GM21360 (cell line): ENCODE results near the gene SLC6A11.

Experiments used
- ATAC-seq: cut with Tn5 transposase; IDR thresholded peaks from one replicate; pipeline ENCODE4 v1.9.1; 2021; ENCODE audit warnings: mild to moderate bottlenecking, moderate library complexity; ENCODE audit not compliant: unreplicated experiment

The SLC6A11 gene

GRCh38 chr3:10974746-10975375 is 158.8 kb downstream of the SLC6A11 start:
- ATAC-seq, result no peak

DNA sequence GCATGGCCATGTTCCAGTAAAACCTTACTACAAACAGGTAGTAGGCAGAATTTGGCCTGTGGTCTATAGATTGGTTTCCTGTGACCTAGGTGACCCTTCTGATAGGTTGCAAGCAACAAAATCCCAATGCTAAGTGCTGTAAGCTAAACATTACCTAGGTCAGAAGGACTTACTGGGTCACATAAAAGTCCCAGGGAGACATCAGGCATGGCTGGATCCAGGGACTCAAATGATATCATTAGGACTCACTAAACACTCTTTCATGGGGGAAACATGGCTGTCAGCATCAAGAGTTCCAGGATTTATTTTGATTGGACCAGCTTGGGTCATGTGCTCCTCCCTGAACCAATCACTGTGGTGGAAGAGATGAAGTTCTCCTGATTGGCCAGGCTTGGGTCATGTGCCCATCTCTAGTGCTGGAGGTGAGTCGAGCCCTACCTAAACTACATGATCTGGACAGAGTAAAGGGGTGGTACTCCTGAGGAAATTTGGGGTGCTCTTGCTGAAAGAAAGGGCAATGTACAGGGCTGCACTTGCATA is 159.7 kb downstream of the SLC6A11 start:
- no peak for ATAC-seq

DNA sequence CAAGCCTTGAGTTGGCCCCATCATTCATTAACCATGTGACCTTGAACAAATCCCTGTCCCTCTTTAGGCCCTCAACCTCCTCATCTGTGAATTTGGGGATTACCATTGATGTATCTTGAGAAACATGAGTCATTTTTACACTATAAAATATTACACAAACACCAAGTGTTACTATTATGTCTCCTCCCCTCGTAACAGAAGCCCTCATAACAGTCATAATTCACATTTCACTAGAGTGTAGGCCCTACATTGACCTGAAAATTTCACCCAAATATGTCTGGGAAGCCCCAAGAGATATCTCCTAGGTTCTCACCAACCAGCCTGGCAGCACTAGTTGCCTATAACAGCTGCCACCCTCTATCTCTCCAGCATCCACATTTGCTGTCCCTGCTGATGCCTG is 160.7 kb downstream of the SLC6A11 start:
- ATAC-seq, result no peak

DNA sequence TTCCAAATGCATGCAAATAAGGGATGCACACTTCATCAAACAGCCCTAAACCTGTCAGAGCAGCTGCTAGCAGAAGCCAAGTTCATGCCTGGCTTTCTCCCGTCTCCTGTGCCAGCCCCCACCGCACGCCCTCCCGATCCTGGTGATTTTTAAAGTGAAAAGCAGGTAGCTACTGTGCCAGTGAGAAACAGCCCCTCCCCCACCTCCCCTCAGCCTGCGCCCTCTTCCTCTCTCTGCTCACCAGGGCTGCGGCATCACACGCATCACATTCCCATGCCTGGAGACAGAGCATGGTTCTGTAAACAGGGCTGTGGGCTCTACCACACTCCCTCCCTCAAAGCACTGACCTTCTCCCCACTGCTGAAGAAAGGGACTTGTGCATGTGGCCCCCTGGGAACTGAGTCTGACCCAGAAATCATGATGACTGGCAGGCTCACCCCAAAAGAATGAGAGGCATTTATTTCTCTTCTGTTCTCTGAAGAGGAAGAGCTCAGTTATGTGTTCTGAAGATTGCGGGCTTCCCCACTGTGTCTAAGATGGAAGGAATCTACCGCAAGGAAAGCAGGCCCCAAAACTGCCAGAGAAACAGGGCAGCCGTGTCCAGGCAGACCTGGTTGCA is 162.0 kb downstream of the SLC6A11 start:
- ATAC-seq, result no peak

- no peak for ATAC-seq
Observed at GRCh38 chr3:10978956-10979355, 162.9 kb downstream of the SLC6A11 start.

DNA sequence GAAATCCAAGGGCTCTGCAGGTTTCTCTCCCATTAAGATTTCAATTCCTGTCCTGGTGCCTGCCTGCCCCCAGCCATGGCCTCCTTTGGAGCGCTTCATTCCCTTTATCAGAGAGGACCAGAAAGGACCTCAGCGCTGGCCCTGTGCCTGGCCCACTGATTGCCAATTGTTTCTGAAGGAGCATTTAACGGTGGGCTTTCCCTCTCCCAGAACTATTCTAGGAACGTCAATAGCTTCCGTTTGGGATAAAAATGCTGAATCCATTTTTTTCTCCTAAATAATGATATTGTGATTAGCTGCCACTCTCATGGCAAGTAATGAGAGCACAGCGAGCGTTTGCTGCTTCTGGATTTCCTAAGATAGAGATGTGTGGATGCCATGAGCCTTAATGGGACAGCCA is 164.3 kb downstream of the SLC6A11 start:
- no peak for ATAC-seq

GRCh38 chr3:10981031-10981430 is 165.0 kb downstream of the SLC6A11 start:
- ATAC-seq, result no peak

DNA sequence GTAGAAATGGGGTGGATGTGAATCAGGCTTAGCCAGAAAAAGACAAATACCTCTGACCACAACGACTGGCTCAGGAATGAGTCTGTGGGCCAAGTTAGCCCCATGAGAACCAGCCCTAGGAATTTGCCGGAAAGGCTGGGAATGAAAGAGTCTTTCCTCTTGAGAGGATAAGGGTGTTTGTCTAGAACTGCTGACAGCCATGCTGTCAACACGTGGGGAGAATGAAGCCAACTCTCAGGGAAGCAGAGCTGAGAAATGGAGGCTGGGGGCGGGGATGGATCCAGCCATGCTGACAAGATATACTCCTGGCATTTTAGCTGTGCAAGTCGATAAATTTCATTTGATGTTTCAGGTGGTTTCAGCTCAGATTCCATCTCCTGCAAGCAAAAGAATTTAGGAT is 165.9 kb downstream of the SLC6A11 start:
- no peak for ATAC-seq

DNA sequence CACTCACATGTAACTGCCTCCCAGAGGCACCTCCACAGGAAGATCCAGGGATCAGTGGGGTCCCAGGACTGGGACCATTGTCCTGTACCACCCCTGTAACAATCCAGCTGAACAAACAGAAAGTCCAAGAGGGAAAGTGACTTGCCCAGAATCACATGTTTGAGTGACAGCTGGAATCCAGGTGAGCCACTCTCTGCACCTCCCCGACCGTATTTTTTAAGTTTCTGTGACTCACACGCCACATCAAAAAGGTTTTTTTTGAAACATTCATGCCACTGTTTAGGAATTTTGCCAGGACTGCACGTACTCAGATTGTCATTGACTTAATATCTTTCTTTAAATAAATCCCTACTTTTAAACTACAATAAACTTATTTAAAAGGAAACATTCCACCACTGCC is 166.8 kb downstream of the SLC6A11 start:
- ATAC-seq, result no peak

- no peak for ATAC-seq
Observed at GRCh38 chr3:10983219-10983916, 167.3 kb downstream of the SLC6A11 start.

DNA sequence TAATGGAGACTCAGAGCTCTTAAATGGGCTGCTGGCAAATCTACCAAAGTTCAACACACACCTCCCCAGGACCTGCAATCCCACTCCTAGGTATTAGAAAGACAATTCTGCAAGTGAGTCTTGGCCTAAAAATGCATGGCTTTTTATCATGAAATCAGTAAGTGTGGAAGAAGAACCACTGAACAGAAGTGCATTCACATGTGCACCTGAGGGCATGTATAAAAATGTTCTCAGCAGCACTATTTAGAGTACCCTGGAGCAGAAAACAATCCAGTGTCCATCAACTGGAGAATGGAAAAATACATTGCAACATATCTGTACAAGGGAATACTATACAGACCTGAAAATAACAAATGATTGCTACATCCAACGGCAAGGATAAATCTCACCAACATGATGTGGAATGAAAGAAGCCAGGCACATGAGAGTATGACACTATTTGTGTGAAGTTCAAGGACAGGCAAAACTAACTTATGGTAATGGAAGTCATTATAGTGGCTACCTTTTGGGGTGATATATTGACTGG is 168.4 kb downstream of the SLC6A11 start:
- no peak for ATAC-seq

DNA sequence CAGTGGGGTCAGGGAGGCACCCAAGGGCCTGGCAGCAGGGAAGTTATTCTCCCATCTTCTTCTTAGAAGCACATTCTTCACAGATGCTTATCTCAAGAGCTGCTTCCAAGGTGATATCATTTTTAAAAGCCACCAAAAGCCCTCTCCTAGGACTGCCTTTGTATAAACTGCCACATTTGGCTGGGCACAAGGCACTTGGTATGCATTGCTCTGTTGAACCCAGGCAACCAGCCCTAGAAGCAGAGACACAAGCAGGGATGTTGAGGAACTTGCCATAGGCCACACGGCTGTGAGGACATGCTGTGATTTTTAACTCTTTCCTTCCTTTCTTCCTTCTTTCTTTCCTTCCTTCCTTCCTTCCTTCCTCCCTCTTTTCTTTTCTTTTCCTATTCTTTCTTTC is 169.2 kb downstream of the SLC6A11 start:
- no peak for ATAC-seq

GRCh38 chr3:10986592-10986991 is 170.6 kb downstream of the SLC6A11 start:
- no peak for ATAC-seq

GRCh38 chr3:10988001-10988665 is 172.1 kb downstream of the SLC6A11 start:
- ATAC-seq, result no peak

DNA sequence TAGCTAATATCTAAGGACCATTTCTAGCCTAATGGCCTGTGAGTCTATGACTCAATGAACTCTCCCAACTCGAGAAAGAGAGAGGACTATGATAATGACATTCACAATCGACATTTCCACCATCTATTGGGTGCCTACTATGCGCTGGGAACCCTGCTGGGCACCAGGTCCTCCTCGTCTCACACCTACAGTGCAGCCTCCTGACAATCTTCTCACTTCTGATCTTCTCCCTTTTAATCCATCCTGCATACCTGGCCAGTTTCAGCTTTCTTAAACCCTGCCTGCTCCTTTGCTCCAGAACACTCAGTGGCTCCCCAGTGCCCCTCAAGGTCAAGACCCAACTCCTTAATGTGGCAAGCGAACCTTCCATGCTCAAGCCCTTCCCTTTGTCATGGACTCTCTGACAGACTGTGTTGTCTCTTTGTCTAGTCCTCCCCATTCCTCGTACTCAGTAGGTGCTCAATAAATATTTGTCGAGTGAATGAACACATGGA is 173.0 kb downstream of the SLC6A11 start:
- no peak for ATAC-seq
